Measurements from ENCODE around the gene KASH5.

The KASH5 gene

DNA sequence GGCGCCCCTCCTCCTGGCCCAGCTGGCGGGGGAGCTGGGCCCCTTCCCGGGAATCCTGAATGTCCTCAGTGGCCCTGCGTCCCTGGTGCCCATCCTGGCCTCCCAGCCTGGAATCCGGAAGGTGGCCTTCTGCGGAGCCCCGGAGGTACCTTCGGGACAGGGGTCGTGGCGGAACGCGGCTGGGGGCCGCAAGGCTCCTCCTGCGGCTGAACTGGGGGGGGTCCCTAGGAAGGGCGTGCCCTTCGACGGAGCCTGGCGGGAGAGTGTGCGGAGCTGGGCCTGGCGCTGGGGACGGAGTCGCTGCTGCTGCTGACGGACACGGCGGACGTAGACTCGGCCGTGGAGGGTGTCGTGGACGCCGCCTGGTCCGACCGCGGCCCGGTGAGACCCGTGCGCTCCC, 73.6 kb downstream of the KASH5 start:
- no peak for DNase-seq

DNA sequence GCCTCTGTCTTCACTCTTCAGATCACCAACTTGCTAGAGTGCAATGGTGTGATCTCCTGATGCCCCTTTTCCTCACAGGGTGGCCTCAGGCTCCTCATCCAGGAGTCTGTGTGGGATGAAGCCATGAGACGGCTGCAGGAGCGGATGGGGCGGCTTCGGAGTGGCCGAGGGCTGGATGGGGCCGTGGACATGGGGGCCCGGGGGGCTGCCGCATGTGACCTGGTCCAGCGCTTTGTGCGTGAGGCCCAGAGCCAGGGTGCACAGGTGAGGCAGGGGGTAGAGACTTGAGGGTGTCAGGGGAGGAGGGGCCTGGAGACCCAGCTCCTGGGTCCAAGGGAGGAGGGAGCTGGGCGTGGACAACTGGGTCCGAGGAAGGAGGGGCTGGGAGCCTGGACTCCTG, 74.4 kb downstream of the KASH5 start:
- no peak for DNase-seq

DNA sequence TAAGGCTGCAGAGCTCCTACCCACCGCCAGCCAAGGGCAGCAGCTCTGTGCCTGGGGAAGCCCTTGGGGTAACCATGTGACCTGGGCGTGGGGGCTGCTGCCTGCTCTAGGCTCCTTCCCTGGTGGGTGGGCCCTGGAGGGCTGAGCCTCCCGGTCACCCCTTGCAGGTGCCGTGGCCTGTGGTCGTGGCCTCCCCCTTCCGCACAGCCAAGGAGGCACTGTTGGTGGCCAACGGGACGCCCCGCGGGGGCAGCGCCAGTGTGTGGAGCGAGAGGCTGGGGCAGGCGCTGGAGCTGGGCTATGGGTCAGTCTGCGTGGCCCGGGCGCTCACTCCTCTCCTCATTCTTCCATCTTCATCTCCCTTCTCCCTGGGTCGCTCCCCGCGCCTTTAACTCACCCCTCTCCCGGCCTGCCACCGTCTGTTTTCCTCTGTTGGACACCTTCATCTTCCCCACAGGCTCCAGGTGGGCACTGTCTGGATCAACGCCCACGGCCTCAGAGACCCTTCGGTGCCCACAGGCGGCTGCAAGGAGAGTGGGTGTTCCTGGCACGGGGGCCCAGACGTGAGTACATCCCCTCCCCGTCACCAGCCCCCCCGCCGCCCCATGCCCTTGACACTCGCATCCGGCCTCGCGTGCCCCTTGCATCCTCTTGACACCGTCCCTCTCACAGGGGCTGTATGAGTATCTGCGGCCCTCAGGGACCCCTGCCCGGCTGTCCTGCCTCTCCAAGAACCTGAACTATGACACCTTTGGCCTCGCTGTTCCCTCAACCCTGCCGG, 76.1 kb downstream of the KASH5 start:
- no peak for DNase-seq

DNA sequence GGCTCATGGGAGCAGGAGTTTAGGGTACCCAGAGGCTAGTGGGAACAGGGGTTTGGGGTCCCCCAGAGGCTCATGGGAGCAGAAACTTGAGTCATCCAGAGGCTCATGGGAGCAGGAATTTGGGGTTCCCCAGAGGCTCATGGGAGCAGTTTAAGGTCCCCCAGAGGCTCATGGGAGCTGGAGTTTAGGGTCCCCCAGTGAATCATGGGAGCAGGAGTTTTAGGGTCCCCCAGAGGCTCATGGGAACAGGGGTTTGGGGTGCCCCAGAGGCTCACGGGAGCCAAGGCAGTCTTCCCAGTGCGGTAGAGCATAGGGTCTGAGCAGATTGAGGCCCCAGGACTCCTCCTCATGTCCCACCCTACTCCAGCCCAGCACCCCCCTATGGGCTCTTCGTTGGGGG, 77.3 kb downstream of the KASH5 start:
- no peak for DNase-seq

Data from NCI-H2029 treated with DMSO at 0.1 percent for 48 hours (cell line).